Measurements from ENCODE around the gene SYT3.
A peak's percentile ranks its signal among the peaks of the same experiment; 100 is the strongest.

DNA sequence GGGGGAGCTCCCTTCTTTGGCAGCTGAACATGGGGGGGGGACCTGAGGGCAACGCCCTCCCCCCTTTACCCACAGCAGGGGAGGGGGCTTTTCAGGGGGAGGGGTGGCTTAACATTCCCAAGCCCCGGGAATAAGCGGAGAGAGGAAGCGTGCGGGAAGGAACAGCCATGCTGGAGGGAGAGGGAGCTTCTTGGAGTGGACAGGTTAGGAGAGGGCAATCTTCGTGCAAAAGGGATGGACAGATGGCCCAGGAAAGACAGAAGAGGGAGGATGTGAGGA, 20.3 kb upstream of the SYT3 start:
- no peak for TF ChIP-seq CTCF (IDR thresholded peaks at IDR 0.05; ENCODE audit: poor library complexity, severe bottlenecking)
- TF ChIP-seq REST (IDR thresholded peaks at IDR 0.05; ENCODE audit: borderline replicate concordance), result peak; percentile 72
- no peak for TF ChIP-seq EZH2 (IDR thresholded peaks at IDR 0.05; ENCODE audit: borderline replicate concordance, insufficient read depth, low read length, poor library complexity, severe bottlenecking)
